Limb (tissue), 2 donors: ENCODE results near the gene DDX49.
A peak's percentile ranks its signal among the peaks of the same experiment; 100 is the strongest.
"Not testable (repeated sequence)": the region's sequence is repeated elsewhere in the genome, so short reads cannot be mapped to it uniquely, and the experiment has no call there.

ENCODE experiments used
- DNase-seq, 2 donors: peaks; one replicate each; pipeline ENCODE4 v3.0.0-alpha.2; 2016; ENCODE audit errors: extremely low spot score in 2 of 2

The DDX49 gene

DNA sequence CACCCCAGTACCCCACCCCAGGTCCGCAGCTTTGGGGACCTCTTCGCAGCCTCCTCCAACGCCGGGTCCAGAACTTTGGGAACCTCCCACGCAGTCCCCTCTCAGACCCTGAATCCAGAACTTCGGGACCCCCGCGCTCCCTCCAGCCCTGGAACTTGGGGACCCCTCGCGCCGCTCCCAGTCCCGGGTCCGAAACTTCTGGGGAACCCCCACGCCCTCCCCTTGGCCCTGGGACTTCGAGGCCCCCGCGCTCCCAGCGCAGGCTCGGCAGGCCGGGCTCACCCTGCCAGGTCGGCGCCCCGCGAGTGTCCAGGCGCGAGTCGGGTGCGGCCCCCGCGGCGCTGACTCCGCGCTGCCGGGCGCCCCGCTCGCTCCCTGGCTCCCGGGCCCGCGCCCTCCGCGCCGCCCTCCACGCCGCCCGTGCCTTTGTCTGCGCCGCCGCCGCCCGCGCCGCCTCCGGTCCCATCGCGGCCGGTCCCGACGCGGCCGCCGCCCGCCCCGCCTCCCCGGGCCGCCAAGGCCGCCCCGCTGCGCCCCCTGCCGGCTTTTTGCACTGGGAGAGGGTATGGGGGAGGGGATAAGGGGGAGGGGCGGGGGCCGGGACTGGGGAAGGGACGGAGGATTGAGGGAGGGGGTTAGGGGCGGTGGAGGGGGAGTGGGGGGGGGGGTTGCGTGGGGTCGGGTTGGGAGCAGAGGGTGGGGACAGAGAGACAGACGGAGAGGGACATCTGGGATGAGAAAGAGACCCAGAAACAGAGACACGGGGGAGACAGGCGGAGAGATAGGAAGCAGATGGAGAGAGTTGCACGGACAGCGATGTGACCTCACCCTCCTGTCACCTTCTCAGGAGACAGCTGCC, 21.5 kb downstream of the DDX49 start, which contains the start of gene HOMER3:
Gene HOMER3 (minus strand): TSS at position 449 of the 859 bp plus-strand sequence. CDS start 2,235 bp downstream, outside the sequence.
- peak; percentile 63 to 92 for DNase-seq

DNA sequence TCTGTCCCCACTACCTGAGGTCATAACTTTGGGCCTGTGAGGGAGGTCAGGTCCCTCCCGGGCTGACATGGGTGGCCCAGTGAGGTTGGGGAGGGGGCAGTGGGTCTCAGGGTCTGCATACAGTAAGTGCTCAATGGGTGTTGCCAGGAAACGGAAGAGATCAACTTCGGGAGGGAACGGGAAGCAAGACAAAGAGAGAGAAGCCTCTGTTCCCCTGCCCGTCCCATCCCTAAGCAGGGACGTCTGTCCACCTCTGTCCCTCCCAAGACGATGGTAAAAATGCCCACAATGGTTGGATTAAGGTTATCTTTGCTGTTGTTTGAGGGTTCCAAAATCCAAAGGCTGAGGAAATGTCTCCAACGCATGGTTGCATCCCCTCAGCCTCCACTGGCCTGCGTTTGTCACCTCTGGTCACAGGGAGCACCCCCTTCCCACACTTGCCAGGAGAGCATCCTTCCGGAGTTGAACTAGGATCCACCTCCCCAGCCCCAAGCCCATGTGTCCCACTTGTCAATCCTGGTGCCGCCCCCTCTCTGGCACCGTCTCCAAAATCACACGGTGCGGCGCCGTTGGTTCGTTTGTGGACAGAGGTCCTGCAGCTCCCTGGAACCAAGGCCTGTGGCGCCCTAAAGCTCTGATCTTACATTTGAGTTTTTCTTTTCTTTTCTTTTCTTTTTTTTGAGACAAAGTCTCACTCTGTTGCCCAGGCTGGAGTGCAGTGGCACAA, 22.3 kb downstream of the DDX49 start:
- no peak for DNase-seq

DNA sequence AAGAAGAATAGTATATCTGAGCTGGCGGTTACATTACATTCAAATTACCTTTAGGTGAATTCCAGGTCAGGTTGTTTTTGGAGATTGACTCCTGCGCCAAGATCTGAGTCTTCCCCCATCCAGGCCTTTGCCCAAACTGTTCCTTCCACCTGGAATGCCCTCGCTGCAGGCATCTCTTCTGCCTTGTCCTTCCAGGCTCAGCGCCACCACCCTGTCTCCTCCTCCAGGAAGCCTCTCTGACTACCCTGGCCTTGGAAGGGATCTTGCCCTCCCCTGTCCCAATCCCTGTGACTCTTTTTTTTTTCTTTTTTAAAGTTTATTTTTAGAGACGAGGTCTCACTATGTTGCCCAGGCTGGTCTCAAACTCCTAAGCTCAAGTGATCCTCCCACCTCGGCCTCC, 23.2 kb downstream of the DDX49 start:
- DNase-seq: no peak

DNA sequence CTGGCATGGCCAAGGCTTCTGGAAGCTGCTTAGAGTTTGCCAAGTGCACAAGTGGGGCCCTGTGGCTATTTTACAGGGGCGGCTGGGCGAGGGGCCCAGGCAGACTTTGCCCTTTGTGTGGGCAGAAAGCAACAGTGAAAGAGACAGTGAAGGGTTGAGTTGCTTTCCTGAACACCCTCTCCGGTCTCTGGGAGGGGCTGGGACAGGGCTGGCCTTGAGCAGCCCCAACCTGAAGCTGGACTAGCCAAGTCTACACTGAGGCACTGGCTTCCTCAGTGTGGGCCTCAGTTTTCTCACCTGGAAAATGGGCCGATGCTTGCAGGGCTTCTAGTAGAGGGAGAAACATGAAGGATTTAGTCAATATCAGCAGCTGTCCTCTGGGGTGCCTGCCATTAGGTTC, 23.9 kb downstream of the DDX49 start:
- DNase-seq: no peak

DNA sequence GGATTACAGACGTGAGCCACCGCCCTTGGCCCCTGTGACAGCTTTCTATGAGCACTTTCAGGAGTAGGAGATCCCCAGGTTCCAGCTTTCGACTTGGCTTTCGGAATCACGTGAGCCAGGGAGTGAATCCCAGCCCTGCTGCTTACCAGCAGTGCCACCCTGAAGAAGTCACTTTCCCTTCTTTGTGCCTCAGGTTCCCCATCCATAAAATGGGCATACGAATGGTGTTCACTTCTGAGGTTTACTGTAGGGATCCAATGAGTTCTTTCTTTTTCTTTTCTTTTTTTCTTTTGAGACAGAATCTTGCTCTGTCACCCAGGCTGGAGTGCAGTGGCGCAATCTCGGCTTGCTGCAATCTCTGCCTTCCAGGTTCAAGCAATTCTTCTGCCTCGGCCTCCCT, 25.8 kb downstream of the DDX49 start:
- DNase-seq: no peak

DNA sequence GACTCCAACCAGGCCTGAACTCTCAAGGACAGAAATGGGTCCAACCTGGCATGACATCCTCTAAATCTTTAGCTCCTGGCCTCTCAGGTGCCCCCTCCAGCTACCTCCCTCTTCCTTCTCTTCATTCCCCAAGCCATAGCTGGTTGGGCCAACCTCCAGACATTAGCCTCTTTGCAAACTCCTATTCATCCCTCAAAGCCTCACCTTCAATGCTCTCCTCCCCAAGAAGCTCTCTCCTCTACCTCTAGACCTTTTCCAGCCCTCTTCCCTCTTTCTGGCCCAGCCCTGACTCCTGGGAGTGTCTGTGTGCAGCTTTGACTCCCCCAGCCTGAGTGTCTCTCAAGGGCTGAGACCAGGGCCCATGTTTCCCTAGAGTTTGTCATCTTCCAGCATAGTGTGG, 26.8 kb downstream of the DDX49 start:
- no peak for DNase-seq

DNA sequence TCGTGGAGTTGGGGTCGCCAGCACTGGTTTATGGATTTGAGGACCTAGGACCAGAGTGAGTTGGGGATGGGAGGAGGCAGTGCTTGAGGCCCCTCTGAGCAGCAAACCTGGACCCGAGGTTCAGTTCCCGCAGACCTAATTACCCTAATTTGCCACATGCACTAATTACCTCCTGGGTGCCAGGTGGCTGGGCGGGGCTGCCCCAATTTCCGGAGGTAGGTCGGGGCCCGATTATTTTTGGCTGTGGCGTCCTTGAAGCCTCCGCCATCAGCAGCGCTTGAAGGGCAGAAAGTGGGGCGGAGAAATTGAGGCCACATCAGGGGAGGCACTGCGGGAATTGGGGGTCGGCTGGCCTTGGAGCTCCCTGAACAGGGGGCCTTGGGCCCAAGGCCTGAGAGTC, 27.4 kb downstream of the DDX49 start:
- no peak for DNase-seq

DNA sequence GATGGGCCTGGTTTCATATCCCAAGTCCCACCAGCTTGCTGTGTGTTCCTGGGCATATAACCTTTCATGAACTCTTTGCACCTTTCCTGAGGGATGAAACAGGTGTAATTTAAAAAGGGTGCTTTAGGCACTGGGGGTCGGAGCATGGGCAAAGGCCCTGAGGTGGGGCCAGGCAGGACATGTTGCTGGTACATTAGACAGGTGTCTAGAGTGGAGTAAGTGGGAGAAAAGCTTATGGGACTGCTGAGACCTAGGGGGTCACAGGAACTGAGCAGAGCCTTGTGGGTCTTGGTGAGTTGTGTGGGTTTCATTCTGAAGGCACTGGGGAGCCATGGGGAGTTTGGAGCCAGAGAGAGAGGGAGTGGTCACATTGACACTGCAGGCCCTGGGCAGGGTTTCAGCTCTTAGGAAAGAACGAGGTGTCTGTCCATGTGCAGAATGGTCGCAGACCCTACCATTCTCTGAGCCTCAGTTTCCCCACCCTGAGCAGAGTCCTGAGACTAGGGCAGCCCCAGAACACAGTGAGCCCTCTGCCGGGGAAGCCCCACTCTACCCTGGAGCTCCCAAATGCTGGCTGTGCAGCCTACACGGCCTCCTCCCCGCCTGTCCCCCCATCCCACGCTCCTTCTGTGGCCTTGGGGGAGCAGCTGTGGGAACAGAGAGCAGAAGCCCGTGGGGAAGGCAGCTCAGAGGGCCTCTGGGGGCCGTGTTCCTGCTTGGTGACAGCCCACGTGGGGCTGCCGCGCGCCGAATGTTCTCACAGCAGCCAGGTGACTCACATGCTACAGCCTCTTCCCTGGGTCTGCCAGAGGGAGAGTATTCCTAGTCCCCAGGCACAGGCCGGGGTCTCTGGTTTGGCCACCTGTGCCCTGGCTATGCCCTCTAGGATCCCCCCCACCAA, 28.8 kb downstream of the DDX49 start:
- DNase-seq: no peak

DNA sequence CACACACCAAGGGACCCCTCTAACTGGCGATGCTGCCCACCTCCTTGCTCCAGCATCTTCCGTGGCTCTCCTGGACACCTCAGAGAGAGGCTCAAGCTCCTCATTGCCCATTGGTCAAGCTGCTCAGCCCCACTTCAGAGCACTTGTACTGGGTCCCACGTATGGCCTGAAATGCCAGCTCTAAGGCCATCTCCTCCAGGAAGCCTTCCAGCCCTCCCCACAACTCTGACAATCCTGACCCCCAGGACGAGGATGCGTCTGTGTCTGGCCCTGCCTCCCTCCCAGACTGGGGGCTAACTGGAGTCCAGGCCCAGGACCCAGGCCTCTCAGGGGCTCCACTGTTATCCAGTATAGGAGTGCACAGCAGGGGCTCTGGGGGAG, 29.5 kb downstream of the DDX49 start:
- DNase-seq: no peak

DNA sequence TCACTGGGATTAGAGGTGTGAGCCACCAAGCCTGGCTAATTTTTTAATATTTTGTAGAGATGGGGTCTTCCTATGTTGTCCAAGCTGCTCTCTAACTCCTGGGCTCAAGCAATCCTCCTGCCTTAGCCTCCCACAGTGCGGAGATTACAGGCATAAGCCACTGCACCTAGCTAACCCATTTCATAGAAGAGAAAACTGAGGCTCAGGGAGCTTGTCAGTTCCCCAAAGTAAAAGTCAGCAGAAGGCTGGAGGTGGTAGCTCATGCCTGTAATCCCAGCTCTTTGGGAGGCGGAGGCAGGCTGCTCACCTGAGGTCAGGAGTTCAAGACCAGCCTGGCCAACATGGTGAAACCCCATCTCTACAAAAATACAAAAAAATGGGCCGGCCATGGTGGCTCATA, 30.3 kb downstream of the DDX49 start:
- no peak for DNase-seq

DNA sequence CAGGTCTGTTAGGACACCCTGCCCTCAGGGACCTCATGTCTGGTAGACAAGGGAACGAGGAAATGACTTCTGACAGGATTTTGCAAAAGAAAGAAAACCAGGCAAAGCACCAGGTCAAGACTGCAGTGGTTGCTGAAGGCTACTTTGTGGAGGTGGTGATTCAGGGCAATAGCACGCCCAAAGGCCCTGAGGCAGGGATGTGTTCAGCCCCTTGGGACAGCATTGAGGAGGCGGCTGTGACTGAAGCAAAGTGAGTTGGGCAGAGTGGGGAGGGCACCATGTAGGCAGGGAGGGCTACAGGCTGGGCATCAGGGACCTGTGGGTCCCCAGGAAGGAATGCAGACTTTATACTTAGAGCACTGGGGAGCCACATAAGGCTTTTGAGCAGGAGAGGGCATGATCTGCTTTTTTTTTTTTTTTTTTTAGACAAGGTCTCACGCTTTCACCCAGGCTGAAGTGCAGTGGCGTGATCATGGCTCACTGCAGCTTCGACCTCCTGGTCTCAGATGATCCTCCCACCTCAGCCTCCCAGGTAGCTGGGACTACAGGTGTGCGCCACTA, 32.3 kb downstream of the DDX49 start:
- DNase-seq: no peak

DNA sequence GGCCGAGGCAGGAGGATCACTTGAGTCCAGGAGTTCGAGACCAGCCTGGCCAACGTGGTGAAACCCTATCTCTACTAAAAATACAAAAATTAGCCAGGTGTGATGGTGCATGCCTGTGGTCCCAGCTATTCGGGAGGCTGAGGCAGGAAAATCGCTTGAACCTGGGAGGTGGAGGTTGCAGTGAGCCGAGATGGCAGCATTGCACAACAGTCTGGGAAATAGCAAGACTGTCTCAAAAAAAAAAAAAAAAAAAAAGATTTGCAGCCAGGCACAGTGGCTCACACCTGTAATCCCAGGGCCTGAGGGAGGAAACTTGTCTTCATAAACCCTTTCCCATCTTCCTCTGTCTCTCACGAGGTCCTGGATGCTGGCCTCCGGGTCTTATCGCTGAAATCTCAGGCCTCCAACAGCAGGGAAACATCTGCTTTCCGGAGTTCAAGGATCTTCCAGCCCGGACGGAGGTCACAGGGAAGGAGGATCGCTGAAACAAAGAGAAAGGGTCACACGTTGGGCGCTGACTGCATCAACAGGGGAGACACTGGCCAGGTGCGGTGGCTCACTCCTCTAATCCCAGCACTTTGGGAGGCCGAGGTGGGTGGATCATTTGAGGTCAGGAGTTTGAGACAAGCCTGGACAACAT, 33.0 kb downstream of the DDX49 start:
- not testable (repeated sequence) for DNase-seq

DNA sequence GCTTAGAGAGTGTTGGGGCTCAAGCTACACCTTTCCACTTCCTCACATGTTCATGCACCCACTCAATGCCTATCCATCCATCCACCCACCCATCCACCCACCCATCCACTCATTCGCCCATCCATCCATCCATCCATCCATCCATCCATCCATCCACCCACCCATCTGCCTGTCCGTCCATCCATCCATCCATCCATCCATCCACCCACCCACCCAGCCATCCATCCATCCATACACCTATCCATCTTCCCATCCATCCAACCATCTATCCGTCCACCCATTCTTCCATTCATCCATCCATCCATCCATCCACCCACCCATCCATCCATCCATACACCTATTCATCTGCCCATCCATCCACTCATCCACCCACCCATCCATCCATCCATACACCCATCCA, 34.6 kb downstream of the DDX49 start:
- no peak for DNase-seq

DNA sequence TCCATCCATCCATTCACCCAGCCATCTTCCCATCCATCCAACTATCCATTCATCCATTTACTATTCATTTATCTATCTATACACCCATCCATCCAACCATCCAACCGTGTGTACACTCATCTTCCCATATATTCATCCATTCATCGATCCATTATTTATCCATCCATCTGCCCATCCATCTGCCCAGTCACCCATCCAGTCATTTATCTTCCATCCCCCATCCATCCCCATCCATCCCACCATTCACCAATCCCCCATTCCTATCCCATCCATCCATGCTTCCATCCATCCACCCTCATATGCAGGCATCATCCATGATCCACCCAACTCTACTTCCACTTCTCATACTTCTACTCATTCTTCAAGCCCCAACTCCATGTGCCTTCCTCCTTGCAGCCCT, 35.5 kb downstream of the DDX49 start:
- DNase-seq: no peak

DNA sequence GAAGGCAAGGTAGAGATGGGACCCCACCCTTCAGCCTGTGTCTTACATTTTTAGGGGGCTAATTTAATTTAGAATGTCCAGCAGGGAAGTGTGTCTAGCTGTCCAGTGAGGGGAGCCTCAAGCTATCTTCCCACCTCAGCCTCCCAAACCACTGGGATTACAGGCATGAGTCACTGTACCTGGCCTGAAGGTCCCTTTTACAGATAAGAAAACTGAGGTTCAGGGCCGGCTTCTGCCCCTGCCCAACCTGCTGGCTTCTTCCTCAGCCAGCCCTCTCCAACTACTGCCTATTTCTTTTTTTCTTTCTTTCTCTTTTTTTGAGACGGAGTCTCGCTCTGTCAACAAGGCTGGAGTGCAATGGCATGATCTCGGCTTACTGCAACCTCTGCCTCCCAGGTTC, 40.9 kb downstream of the DDX49 start:
- no peak for DNase-seq

DNA sequence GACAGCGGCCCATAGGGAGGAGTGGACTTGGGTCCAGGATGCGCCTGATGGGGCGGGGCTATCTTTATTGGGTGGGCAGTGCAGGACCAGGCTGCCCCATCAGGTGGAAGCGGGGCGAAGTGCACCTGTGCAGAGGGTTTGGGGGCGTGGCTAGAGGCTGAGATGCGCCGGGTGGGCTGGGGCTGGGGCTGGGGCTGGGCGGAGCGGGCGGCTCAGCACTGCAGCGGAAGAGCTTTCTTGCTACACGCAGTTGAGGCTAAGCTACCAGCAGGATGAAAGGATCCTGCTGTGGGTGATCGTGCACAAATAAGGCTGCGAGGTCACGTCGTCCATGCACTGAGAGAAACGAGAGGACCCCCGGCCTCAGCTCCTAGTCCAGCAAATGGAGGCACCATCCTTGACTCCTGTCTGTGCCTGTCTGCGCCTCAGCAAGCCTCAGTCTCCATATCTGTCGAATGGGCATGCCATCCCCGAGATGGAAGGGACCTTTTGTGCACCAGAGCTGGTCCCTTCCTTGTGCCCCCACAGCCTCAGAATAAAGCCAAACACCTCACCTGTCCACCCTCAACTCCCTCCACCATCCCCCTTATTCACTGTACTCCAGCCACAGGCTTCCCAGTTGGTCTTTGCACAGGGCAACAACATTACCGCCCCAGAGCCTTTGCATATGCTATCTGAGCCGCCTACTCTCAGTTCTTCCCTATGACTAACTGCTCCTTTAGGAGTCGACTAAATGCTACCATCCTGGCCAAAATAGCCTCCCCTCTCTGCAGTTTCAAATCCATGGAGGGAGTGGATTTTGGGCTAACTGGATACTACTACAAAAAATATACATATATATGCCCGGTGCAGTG, 42.5 kb downstream of the DDX49 start:
- no peak for DNase-seq

DNA sequence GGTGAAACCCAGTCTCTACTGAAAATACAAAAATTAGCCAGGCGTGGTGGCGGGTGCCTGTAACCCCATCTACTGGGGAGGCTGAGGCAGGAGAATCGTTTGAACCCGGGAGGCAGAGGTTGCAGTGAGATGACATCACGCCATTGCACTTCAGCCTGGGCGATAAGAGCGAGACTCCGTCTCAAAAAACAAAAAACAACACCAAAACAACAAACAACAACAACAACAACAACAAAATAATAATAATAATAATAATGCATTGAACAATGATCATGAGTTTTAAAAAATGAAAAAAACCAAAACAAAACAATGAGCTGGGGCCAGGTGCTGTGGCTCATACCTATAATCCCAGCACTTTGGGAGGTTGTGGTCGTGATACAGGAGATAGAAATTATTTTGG, 44.6 kb downstream of the DDX49 start:
- DNase-seq: no peak

DNA sequence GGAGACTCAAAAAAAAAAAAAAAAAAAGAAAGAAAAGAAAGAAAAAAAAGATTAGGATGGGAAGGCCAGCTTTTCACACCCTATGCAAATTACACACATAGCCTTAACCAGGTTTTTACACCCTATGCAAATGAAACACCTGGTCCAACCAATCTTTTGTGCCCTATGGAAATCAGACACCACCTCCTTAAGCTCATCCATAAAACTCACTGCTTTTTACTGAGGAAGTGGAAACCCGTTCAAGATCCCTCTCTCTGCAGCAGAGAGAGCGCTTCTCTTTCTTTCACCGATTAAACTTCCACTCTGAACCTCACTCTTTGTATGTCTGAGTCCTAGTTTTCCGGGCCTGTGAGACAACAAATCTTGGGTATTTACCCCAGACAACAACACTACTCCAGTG, 46.8 kb downstream of the DDX49 start:
- DNase-seq: no peak

DNA sequence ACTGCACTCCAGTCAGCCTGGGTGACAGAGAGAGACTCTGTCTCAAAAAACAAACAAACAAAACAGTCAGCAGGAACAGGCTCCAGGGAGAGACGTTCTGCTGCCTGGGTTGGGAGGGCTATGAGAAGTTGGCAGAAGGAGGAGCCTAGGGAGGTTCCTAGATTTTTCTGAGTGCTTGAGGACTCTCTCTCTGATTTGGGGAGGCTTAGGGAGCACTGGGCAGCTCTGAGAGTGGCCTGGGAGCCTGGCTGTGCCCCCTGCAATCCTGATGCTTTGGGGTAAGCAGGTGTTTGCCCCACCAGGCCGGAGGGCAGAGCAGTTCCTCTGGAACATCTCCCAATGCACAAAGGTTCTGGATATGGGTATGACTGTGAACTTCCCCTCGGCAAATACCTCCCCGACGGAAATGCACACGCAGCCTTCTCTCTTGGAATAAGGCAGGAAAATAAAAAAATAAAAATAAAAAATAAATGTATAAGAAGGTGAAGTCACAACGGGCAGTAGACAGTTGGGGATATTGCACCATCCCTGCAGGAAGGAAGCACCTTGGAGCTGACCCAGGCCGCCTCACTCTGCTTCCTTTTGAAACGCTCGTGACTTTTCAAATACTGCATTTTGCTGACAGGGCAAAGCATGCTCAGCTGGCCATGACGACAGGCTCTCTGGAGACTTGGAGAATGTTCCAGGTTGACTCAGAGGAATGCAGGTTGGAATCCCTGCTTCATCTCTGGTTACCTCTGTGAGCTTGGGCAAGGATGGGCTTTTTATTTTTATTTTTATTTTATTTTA, 48.0 kb downstream of the DDX49 start:
- DNase-seq: no peak
